ENCODE results near the gene STK10.

DNA sequence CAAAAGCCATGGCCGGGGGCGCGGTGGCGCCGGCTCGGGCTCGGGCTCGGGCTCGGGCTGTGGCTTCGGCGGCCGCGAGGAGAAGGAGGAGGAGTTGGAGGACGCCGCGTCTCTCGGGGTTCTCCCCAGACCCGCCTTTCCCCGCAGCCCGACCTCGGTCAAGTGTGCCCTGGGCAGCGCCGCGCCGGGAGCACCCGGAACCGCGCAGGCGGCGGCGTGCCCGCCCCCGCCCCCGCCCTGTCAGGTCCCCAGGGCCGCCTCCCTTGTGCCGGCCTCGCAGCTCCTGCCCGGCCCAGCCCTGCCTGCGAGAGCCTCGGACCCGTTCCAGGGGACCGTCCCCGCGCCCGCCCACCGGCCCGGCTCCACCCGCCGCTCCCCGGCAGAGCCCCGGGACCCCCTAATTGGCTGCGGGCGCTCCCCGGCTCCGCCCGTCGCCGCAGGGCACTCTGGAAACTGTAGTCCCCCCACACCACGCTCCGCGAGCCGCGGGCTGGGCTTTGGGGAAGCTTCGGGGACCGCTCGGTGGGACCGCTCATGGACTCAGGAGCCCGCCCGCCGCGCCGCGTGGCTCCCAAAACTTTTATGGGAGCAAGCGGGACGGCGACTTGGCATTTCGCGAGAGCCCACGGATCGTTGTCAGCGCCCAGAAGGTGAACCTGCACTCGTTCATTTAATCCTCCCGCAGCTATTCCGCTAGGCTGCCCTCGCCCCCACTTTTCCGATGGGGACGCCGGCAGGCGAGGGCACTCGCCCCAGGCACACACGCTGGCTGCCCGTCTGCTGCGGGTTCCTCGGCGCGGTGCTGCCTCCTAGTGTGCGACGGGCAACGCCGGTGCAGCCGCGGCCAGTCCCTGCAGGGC is at the start of gene STK10:
- TF ChIP-seq, protein P1, sequence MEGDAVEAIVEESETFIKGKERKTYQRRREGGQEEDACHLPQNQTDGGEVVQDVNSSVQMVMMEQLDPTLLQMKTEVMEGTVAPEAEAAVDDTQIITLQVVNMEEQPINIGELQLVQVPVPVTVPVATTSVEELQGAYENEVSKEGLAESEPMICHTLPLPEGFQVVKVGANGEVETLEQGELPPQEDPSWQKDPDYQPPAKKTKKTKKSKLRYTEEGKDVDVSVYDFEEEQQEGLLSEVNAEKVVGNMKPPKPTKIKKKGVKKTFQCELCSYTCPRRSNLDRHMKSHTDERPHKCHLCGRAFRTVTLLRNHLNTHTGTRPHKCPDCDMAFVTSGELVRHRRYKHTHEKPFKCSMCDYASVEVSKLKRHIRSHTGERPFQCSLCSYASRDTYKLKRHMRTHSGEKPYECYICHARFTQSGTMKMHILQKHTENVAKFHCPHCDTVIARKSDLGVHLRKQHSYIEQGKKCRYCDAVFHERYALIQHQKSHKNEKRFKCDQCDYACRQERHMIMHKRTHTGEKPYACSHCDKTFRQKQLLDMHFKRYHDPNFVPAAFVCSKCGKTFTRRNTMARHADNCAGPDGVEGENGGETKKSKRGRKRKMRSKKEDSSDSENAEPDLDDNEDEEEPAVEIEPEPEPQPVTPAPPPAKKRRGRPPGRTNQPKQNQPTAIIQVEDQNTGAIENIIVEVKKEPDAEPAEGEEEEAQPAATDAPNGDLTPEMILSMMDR (IDR thresholded peaks at IDR 0.05; ENCODE audit: low read length): peak; percentile 94
- no peak for TF ChIP-seq EZH2 (IDR thresholded peaks at IDR 0.05; ENCODE audit: borderline replicate concordance, low read length)
